GM19238 (cell line): Measurements from ENCODE around the gene SLC5A10.

ENCODE experiments used
- DNase-seq: peaks from one replicate; pipeline ENCODE4 v3.0.0; 2011; ENCODE audit warnings: low spot score; ENCODE audit not compliant: insufficient read length

Gene SLC5A10

GRCh38 chr17:19002805-19003542, 51.0 kb downstream of the SLC5A10 start:
- DNase-seq: no peak

- DNase-seq: peak; percentile 60
Observed at GRCh38 chr17:19003543-19004420, 51.8 kb downstream of the SLC5A10 start.

- DNase-seq: peak; percentile 86
Observed at GRCh38 chr17:19004421-19005136, 52.6 kb downstream of the SLC5A10 start, which contains the start of gene FAM83G. FAM83G (minus strand) TSS chr17:19004764; CDS start chr17:19004041, 723 bp downstream.

GRCh38 chr17:19005137-19005773, 53.3 kb downstream of the SLC5A10 start:
- no peak for DNase-seq

- DNase-seq: no peak
Observed at GRCh38 chr17:19005789-19006430, 53.9 kb downstream of the SLC5A10 start.

GRCh38 chr17:19006698-19007097, 54.7 kb downstream of the SLC5A10 start:
- DNase-seq: no peak

- no peak for DNase-seq
Observed at GRCh38 chr17:19009970-19010369, 58.0 kb downstream of the SLC5A10 start.

- no peak for DNase-seq
Observed at GRCh38 chr17:19010729-19011505, 59.0 kb downstream of the SLC5A10 start.

GRCh38 chr17:19011581-19011980, 59.6 kb downstream of the SLC5A10 start:
- no peak for DNase-seq

GRCh38 chr17:19012171-19013080, 60.5 kb downstream of the SLC5A10 start:
- DNase-seq: no peak

- no peak for DNase-seq
Observed at GRCh38 chr17:19013226-19013625, 61.3 kb downstream of the SLC5A10 start.

- no peak for DNase-seq
Observed at GRCh38 chr17:19013806-19014627, 62.1 kb downstream of the SLC5A10 start.

- DNase-seq: no peak
Observed at GRCh38 chr17:19014628-19015215, 62.8 kb downstream of the SLC5A10 start.

- DNase-seq: no peak
Observed at GRCh38 chr17:19015428-19015827, 63.5 kb downstream of the SLC5A10 start.

- no peak for DNase-seq
Observed at GRCh38 chr17:19016297-19016696, 64.3 kb downstream of the SLC5A10 start.

GRCh38 chr17:19016881-19017280, 64.9 kb downstream of the SLC5A10 start:
- DNase-seq: no peak

GRCh38 chr17:19017401-19017800, 65.4 kb downstream of the SLC5A10 start:
- no peak for DNase-seq
